GM18505 (cell line): ENCODE results near the gene CCDC3.

Source experiments
- ATAC-seq: cut with Tn5 transposase; IDR thresholded peaks from one replicate; pipeline ENCODE4 v1.9.1; 2021; ENCODE audit not compliant: unreplicated experiment
- POLR2A ChIP-seq: IDR thresholded peaks from 4 replicates; pipeline ENCODE4 v1.6.1; 2011; ENCODE audit warnings: borderline replicate concordance; ENCODE audit not compliant: insufficient read depth, insufficient read length; ENCODE audit errors: extremely low read depth

Gene CCDC3

DNA sequence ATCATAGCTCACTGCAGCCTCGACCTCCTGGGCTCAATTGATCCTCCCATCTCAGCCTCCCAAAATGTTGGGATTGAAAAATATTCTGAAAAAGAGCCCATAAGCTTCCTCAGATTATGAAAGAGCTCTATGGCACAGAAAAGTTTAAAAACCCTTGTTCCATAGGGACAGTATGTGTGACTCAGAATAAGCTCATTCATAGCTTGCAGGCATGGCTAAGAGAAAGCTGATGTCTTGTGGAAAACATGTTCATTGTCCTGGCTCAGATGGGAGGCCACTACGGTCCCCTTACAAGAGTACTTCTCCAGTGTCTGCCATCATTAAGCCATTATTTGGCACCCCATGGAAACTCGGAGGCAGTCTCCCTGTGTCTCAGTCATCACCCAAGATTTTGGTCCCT, 64.0 kb downstream of the CCDC3 start:
- ATAC-seq = no peak
- TF ChIP-seq POLR2A = no peak

DNA sequence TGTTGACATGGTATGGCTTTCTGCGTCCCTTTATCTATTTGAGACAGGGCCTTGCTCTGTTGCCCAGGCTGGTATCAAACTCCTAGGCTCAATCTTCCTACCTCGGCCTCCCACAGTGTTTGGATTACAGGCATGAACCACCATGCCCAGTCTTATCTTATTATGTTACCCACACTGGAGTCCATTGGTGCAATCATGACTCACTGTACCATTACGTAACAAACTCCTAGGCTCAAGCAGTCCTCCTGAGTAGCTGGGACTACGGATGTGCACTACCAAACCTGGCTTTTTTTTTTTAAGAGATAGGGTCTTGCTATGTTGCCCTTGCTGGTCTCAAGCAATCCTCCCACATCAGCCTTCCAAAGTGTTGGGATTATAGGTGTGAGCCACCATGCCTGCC, 66.7 kb downstream of the CCDC3 start:
- no peak for ATAC-seq
- no peak for TF ChIP-seq POLR2A

DNA sequence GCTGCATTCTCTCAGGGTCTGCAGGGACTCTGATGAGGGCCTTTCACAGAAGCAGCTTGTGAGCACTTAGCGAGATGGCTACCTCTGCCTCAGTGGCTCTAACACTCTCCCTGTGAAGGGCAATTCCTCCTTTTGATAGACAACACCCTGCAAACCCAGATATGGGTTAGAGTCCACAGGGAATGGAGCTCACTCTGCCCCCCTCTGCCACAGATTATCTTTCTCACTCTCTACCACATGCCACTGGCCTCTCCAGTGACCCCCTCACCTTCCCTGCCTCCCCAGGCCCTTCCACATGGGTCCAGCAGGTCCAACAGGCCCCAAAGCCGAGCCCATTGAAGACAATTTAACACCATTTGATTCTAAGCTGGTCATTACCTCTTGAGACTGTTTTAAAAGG, 72.1 kb downstream of the CCDC3 start:
- no peak for TF ChIP-seq POLR2A
- ATAC-seq = no peak

DNA sequence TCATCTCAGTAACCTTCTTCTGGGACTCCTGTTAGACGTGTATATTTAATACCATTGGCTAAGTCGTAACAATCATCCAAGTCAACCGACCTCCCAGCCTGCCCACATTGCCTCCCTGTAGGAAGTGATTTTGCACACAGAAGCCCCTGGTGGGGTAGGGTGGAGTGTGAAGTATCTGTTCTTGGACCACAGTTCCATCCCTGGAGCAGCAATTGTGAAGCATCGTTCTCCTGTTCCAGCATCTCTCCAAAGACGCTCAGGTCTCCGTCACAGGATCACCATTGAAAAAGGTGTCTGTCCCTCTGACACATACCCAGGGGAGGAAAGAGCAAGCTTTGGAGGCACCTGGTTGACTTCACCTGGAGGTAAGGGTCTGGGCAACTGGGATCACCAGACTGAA, 72.9 kb downstream of the CCDC3 start:
- ATAC-seq = no peak
- TF ChIP-seq POLR2A = no peak

DNA sequence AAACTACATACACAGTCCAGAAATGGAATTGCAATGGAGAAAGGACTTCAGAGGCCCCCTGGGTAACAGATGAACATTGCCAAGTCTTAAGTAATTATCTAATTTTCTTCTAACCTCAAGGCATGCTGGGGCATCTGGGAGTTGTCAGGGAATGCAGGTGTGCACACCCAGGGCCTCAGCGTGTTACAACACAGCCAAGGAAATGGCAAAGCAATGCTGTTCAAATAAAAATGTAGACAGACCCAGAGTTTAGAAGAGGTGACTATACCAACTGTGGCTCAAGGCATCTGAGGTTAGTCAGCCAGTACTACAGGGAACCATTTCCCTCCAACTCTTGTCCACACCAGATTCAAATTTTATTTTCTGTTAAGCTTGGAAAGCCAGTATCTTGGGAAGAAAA, 73.6 kb downstream of the CCDC3 start:
- no peak for TF ChIP-seq POLR2A
- ATAC-seq = no peak

DNA sequence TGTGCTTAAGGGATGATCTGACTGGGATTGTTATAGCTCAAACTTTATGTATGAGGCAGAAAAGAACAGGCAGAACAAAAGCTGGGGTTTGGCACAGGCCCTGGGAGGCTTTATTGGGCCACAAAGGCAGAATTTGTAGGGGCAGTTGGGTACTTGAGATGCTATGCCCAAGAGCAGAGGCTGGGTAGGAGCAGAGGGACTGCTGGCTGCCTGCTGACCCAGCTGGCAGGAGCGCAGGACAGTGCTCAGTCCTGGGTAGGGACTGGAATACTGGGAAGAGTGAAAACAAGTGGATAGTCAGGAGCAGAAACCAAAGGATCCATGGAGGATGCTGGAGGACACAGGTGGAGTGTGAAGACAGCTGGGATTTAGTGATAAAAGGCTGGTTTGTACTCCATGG, 75.7 kb downstream of the CCDC3 start:
- no peak for ATAC-seq
- TF ChIP-seq POLR2A = no peak

DNA sequence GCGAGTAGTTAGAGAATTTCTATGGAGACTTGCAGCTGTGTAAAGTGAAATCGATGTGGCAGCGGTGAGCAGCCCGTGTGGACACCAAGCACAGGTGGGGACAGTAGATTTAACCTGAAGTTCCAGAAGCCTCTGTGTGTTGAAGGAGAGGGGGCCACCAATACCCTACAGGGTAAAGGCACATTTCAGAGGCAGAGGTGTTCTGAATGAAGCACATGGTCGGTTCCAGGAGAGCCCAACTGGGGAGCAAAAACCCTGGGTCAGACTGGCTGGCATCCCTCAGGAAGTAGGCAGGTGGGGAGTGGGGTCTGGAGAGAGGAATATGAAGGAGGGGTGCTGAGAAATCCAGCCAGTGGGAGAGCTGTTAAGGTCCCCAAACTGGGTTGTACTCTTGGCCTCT, 76.6 kb downstream of the CCDC3 start:
- no peak for ATAC-seq
- no peak for TF ChIP-seq POLR2A

DNA sequence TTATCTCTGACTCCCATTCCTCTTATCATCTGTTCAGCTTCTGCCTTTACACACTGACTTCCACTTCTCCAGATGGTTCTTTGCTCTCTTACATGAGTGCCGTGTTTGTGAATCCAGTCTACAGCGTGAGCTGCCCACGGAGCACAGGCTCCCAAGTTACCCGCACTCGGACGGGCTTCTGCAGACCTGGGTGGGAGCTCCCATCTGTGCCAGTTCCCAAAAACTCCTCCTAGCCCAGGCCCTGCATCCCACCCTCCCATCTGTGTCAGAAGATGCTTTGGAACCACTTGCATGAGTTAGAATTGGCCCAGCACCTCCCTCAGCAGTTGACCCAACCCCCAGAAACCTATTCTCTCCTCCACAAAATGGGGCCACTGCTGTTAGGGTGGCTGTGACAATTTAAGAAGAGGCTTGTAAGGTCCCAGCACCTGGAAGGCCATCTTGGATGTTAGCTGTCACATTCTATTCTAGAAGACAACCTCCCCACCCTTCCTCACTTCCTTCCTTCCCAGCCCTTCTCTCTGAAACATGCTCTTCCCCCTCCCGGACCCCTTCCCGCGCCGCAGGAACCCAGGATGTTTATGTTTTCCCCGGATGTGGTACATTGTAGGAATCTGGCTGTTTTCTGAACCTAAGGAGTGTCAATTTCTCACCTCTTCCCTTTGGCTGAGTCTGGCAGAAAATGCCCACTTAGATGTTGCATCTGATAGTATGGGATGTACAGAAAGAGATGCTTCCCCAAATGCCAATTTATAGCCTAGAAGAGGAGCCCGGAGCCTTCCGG, 79.2 kb downstream of the CCDC3 start:
- ATAC-seq = no peak
- TF ChIP-seq POLR2A = no peak

DNA sequence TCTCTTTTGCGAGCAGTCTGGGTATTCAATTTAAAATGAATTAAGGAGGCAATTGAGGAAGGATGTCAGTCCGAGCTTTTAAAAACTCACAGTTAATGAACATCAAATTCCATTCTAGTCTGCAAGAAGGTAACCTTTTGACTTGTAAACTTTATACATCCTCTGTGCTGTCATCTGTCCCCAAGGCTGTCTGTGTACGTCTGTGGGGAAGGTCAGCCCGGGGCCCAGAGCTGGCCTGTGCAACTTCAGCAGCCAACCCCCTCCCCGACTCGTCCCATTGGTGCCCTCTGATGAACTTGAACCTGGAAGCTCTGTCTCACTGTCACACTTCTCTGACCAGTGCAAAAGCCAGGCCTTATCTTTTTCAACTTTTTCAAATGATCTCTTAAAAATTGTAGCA, 80.3 kb downstream of the CCDC3 start:
- no peak for ATAC-seq
- no peak for TF ChIP-seq POLR2A

DNA sequence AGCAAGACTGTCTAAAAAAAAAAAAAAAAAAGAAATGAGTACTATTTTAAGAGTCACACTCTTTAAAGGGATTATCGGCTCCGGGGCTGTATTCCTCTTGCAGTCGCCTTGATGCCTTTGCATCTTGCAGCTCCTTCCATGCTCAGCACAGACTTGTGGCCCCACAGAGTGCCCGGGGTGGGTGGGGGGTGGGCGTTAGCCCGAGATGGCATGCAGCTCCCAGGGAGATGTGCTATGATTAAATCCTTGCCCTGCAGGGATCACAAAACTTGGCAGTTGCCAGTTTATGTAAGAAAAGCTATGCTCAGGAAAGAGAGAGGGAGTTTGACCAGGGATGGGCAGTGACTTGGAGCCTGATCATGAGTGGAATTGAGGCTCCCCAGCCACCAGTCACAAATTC, 81.9 kb downstream of the CCDC3 start:
- ATAC-seq = no peak

DNA sequence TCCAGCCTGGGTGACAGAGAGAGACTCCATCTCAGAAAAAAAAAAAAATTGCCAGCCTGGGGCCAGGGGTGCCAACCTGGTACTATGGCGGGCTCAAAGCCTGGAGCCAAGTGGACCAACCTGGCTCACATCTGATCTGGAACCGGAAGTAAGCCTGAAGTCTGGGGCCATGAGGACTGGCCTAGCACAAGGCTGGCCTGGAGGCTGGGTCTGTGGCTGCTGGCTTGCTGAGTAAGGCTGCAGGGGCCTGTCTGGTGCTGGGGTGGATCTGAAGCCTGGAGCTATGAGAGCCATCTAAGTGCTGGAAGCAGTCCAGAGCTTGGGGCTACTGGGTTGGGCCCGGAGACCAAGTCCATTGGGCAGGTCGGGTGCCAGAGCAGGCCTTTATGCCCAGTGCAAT, 84.9 kb downstream of the CCDC3 start:
- ATAC-seq = no peak
- TF ChIP-seq POLR2A = no peak

More for the DNA sequence above, 81.9 kb downstream of the CCDC3 start:
- no peak for TF ChIP-seq POLR2A

DNA sequence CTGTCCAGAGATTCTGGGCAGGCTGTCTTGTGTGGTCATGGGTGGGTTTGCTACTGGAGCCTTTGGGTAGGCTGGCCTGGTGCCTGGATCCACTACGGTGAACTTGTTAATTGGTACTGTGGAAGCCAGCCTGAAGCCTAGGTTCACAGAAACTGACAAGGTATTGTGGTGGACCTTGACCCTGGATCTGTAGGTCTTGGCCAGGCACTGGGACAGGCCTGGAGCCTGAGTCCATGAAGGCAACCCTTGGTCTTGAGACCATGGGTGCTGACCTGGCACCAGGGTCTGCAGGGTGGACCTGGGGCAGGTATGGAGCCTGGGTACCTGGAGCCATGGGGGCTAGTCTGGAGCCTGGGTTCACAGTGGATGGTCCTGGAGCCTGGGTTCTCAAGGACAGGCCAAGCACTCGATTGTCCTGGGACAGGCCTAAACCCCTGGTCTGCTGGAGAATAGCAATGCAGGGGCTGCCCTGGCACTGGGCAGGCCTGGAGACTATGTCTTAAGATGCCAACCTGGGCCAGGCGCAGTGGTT, 85.8 kb downstream of the CCDC3 start:
- no peak for ATAC-seq
- TF ChIP-seq POLR2A = no peak

DNA sequence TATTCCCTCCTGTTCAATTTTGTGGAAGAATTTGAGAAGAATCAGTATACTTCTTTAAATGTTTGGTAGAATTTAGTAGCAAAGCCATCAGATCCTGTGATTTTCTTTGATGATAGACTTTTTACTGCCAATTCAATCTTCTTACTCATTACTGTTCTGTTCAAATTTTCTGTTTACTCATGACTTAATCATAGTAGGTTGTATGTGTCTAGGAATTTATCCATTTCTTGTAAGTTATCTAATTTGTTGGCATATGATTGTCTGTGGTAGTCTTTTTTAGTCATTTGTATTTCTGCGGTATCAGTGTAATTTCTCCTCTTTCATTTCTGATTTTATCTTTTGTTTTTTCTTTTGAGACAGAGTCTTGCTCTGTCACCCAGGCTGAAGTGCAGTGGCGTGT, 87.4 kb downstream of the CCDC3 start:
- ATAC-seq = no peak
- TF ChIP-seq POLR2A = no peak

DNA sequence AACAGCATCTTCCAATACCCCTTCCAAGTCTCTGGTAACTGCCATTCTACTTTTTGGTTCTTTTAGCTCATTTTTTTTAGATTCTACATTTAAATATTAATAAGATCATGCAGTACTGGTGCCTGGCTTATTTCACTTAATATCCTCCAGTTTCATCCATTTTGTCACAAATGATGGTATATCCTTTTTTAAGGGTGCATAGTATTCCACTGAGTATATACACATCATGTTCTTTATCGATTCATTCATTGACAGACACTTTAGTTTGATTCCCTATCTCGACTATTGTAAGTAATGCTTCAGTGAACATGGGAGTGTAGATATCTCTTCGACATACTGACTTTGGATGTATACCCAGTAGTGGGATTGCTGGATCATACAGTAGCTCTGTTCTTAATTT, 89.7 kb downstream of the CCDC3 start:
- no peak for TF ChIP-seq POLR2A
- no peak for ATAC-seq
